Activated T-cell treated with anti-CD3 and anti-CD28 coated beads, Interleukin-2, amount 50 U/mL, for 72 hours (primary cell): ENCODE results near the gene NOL9. TPM values are rescaled to one million over a fixed set of nuclear protein-coding genes. Genes with fewer than 3 reads are reported as not detected.

Source experiments
- ATAC-seq, 2 donors: fragments of 150-1000 bp; cut with Tn5 transposase; replicated peaks in 1 of 2; 2 replicates each; pipeline ENCODE4 v1.10.0; 2021; ENCODE audit warnings: moderate library complexity in 2 of 2, mild to moderate bottlenecking in 1 of 2
- DNase-seq, 2 donors: peaks; one replicate each; pipeline ENCODE4 v3.0.0; 2021 to 2022; ENCODE audit warnings: mixed read lengths in 1 of 2
- H3K27ac Mint-ChIP-seq: one replicate; pipeline ENCODE4 v1.8.0; 2022; ENCODE audit warnings: mild to moderate bottlenecking, moderate library complexity, mixed read lengths
- H3K27me3 Mint-ChIP-seq: one replicate; pipeline ENCODE4 v1.8.0; 2022; ENCODE audit warnings: low read depth, mixed read lengths
- H3K36me3 Mint-ChIP-seq, 2 donors: one replicate each; pipeline ENCODE4 v1.8.0; 2022; ENCODE audit warnings: mixed read lengths in 2 of 2, mild to moderate bottlenecking in 1 of 2; ENCODE audit not compliant: insufficient read depth in 2 of 2
- H3K4me1 Mint-ChIP-seq: one replicate; pipeline ENCODE4 v1.8.0; 2022; ENCODE audit warnings: low read depth, mixed read lengths
- H3K4me3 Mint-ChIP-seq, 2 donors: one replicate each; pipeline ENCODE4 v1.8.0; 2022; ENCODE audit warnings: mild to moderate bottlenecking in 2 of 2, mixed read lengths in 2 of 2, moderate library complexity in 2 of 2
- H3K9me3 Mint-ChIP-seq, 2 donors: one replicate each; pipeline ENCODE4 v1.8.0; 2022; ENCODE audit warnings: mixed read lengths in 2 of 2
- total RNA-seq, 2 donors: library from RNA; stranded (reverse); gene quantifications; one replicate each; pipeline ENCODE4 v1.2.3, GENCODE V29; 2022

NOL9 gene
- total RNA-seq, 2 donors from 2014 or later: 35.8 to 42.3 TPM

- DNase-seq: no peak
- peak; percentile 64 to 78 for ATAC-seq
- no peaks in the 10 kb centered on the region for H3K27me3 Mint-ChIP-seq
- H3K4me1 Mint-ChIP-seq: peaks cover 32% of the 10 kb centered on the region
- H3K27ac Mint-ChIP-seq: peak overlapping the region; percentile 82
- H3K36me3 Mint-ChIP-seq: peaks cover 5 to 27% of the 10 kb centered on the region in 2 donors
- no peaks in the 10 kb centered on the region for H3K9me3 Mint-ChIP-seq
- no peak overlapping the region for H3K4me3 Mint-ChIP-seq
These were observed 9.5 kb downstream of the NOL9 start for GRCh38 chr1:6544831-6545230.

DNA sequence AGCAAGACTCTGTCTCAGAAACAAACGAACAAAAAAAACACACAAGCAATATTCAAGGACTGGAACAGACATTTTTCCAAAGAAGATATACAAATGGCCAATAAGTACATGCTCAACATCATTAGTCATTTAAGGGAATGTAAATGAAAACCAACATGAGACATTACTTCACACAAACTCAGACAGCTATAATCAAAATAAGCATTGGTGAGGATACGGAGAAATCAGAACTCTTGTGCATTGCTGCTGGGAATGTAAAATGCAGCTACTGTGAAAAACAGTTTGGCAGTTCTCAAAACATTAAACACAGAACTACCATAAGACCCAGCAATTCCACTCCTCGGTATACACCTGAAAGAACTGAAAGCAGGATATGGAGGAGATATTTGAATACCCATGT is 15.4 kb downstream of the NOL9 start:
- H3K4me3 Mint-ChIP-seq: no peak overlapping the region
- H3K9me3 Mint-ChIP-seq: no peaks in the 10 kb centered on the region
- H3K27ac Mint-ChIP-seq: peak overlapping the region; percentile 48
- no peaks in the 10 kb centered on the region for H3K27me3 Mint-ChIP-seq
- peaks cover 2 to 9% of the 10 kb centered on the region in 2 donors for H3K36me3 Mint-ChIP-seq
- ATAC-seq: no peak
- no peak for DNase-seq
- H3K4me1 Mint-ChIP-seq: no peaks in the 10 kb centered on the region

- ATAC-seq (no peak), DNase-seq (no peak)
- no peaks in the 10 kb centered on the region for H3K27me3 Mint-ChIP-seq
- no peak overlapping the region for H3K27ac Mint-ChIP-seq
- peaks cover 3 to 15% of the 10 kb centered on the region in 2 donors for H3K36me3 Mint-ChIP-seq
- no peak overlapping the region for H3K4me3 Mint-ChIP-seq
- no peaks in the 10 kb centered on the region for H3K4me1 Mint-ChIP-seq
- no peaks in the 10 kb centered on the region for H3K9me3 Mint-ChIP-seq
These were observed 18.0 kb downstream of the NOL9 start for GRCh38 chr1:6536291-6536690.

- Mint-ChIP-seq H3K4me3 (no peak overlapping the region), H3K27me3 (no peaks in the 10 kb centered on the region), H3K27ac (peak overlapping the region; percentile 20), H3K4me1 (no peaks in the 10 kb centered on the region), H3K36me3 (peaks cover 3 to 16% of the 10 kb centered on the region in 2 donors), H3K9me3 (no peaks in the 10 kb centered on the region)
- ATAC-seq (no peak), DNase-seq (no peak)
These were observed 19.1 kb downstream of the NOL9 start for GRCh38 chr1:6535214-6535613.

DNA sequence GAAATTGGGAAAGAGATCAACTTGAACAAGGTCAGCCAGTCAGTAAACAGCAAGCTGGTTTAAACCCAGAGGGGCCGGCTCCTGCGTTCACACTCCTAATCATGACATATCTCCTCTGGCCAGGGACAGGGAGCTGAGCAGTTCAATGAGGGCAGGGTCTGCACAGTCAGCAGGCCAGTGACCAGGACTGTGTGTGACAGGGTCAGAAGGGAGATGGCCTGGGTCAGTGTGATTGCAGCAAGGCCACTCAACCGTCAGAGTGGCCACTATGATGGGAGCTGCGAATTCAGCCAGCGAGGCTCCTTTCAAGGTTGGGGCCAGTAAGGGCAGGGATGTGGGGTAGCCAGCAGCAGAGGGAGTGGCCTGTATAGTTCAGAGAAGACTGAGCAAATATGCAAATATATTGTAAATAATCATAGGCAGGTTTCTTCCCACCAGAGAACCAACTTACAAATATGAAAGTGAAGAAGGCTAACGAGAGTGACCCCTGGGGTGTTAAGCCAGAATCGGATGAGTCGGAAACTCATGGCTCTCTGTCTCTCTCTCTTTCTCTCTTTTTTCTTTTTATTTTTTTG is 20.0 kb downstream of the NOL9 start:
- Mint-ChIP-seq H3K27me3 (no peaks in the 10 kb centered on the region), H3K27ac (no peak overlapping the region), H3K36me3 (peaks cover 3 to 14% of the 10 kb centered on the region in 2 donors), H3K9me3 (no peaks in the 10 kb centered on the region), H3K4me3 (no peak overlapping the region), H3K4me1 (no peaks in the 10 kb centered on the region)
- no peak for DNase-seq
- ATAC-seq: no peak

GRCh38 chr1:6531996-6532395 is 22.3 kb downstream of the NOL9 start:
- DNase-seq: no peak
- no peaks in the 10 kb centered on the region for H3K9me3 Mint-ChIP-seq
- H3K36me3 Mint-ChIP-seq: peaks cover 6 to 30% of the 10 kb centered on the region in 2 donors
- ATAC-seq: no peak
- no peaks in the 10 kb centered on the region for H3K27me3 Mint-ChIP-seq
- H3K4me1 Mint-ChIP-seq: no peaks in the 10 kb centered on the region
- H3K4me3 Mint-ChIP-seq: no peak overlapping the region
- H3K27ac Mint-ChIP-seq: no peak overlapping the region

DNA sequence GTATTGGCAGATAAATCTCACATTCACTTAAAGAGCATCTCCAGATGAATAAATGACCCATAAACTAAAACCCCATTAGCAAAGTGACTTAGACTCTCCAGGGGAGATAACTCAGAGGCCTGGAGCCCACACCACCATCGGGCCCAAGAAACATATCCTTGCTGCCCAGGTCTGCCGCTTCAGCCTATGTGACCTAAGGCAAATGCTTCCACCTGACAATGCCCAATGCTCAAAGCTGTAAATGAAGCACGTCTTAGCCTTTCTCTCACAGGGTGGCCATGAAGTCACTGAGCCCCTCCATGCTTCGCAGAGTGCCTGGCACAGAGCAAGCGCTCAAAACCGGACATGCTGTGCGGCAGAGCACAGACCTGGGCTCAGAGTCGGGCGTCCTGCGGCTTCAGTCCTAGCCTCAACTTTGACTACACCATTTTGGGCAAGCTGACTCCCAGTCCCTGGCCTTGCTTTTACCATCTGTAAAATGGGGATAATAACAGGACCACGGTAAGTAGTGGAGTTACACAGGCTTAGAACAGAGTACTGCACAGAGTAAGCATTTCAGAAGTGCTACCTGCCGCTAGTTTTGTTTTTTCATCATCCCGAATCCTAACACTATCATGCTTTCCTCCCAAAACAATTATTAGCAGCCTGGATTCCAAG is 23.7 kb downstream of the NOL9 start:
- H3K4me1 Mint-ChIP-seq: no peaks in the 10 kb centered on the region
- H3K36me3 Mint-ChIP-seq: peaks cover 8 to 32% of the 10 kb centered on the region in 2 donors

GRCh38 chr1:6528492-6528891 is 25.8 kb downstream of the NOL9 start:
- ATAC-seq: no peak
- DNase-seq: no peak
- H3K27me3 Mint-ChIP-seq: no peaks in the 10 kb centered on the region
- no peak overlapping the region for H3K4me3 Mint-ChIP-seq
- H3K4me1 Mint-ChIP-seq: no peaks in the 10 kb centered on the region
- H3K9me3 Mint-ChIP-seq: no peaks in the 10 kb centered on the region
- H3K27ac Mint-ChIP-seq: no peak overlapping the region
- peaks cover 6 to 28% of the 10 kb centered on the region in 2 donors for H3K36me3 Mint-ChIP-seq

More for the DNA sequence above, 23.7 kb downstream of the NOL9 start:
- H3K4me3 Mint-ChIP-seq: no peak overlapping the region
- no peaks in the 10 kb centered on the region for H3K27me3 Mint-ChIP-seq
- DNase-seq (no peak), ATAC-seq (no peak)
- H3K9me3 Mint-ChIP-seq: no peaks in the 10 kb centered on the region
- H3K27ac Mint-ChIP-seq: no peak overlapping the region

- ATAC-seq (no peak), DNase-seq (no peak)
- no peak overlapping the region for H3K27ac Mint-ChIP-seq
- H3K27me3 Mint-ChIP-seq: no peaks in the 10 kb centered on the region
- no peaks in the 10 kb centered on the region for H3K9me3 Mint-ChIP-seq
- peaks cover 5 to 19% of the 10 kb centered on the region in 2 donors for H3K36me3 Mint-ChIP-seq
- no peak overlapping the region for H3K4me3 Mint-ChIP-seq
- H3K4me1 Mint-ChIP-seq: no peaks in the 10 kb centered on the region
These were observed 28.0 kb downstream of the NOL9 start for GRCh38 chr1:6526316-6526715.

GRCh38 chr1:6523566-6523965 is 30.7 kb downstream of the NOL9 start:
- Mint-ChIP-seq H3K9me3 (no peaks in the 10 kb centered on the region), H3K27ac (no peak overlapping the region), H3K4me1 (no peaks in the 10 kb centered on the region), H3K27me3 (no peaks in the 10 kb centered on the region), H3K36me3 (peaks cover 5 to 13% of the 10 kb centered on the region in 2 donors), H3K4me3 (no peak overlapping the region)
- DNase-seq (peak in 1 of 2 donors; percentile 10), ATAC-seq (peak in 1 of 2 donors; percentile 41)

DNA sequence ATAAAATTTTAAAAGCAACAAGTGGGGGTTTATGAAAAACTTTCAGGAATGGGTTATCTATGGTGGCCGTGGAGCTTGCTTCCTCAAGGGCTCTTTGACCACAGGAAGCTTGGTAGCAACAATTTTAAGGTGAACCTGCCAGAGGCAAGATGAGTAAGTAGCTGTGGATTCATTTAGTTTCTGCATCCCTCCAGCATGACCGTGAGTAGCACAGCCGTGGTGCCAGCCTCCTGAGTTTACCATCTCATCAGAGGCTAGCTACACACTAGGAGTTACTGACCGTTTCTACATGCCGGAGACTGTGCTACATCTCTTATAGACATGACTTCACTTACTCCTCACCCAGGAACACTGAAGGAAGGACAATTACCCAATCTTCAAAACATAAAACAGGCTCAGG is 32.8 kb downstream of the NOL9 start:
- Mint-ChIP-seq H3K4me3 (no peak overlapping the region), H3K36me3 (peaks cover 0 to 2% of the 10 kb centered on the region in 2 donors), H3K27me3 (no peaks in the 10 kb centered on the region), H3K9me3 (no peaks in the 10 kb centered on the region), H3K4me1 (no peaks in the 10 kb centered on the region), H3K27ac (no peak overlapping the region)
- ATAC-seq (no peak), DNase-seq (no peak)

- no peaks in the 10 kb centered on the region for H3K27me3 Mint-ChIP-seq
- DNase-seq (no peak), ATAC-seq (no peak)
- H3K4me1 Mint-ChIP-seq: no peaks in the 10 kb centered on the region
- H3K4me3 Mint-ChIP-seq: no peak overlapping the region
- H3K9me3 Mint-ChIP-seq: no peaks in the 10 kb centered on the region
- no peak overlapping the region for H3K27ac Mint-ChIP-seq
- H3K36me3 Mint-ChIP-seq: no peaks in the 10 kb centered on the region
These were observed 34.2 kb downstream of the NOL9 start for GRCh38 chr1:6519935-6520671.

- Mint-ChIP-seq H3K4me1 (no peaks in the 10 kb centered on the region), H3K27me3 (no peaks in the 10 kb centered on the region), H3K27ac (no peak overlapping the region), H3K4me3 (no peak overlapping the region), H3K9me3 (no peaks in the 10 kb centered on the region), H3K36me3 (no peaks in the 10 kb centered on the region)
- DNase-seq (no peak), ATAC-seq (no peak)
These were observed 34.8 kb downstream of the NOL9 start for GRCh38 chr1:6519491-6519934.
